Tibial nerve (tissue), 4 donors: ENCODE measurements around the gene ACVR1. TPM values are rescaled to one million over a fixed set of nuclear protein-coding genes. Genes with fewer than 3 reads are reported as not detected.
"Not testable (repeated sequence)": the region's sequence is repeated elsewhere in the genome, so short reads cannot be mapped to it uniquely, and the experiment has no call there.

Source experiments
- DNase-seq, 2 donors: peaks; one replicate each; pipeline ENCODE4 v3.0.0-alpha.2; 2019; ENCODE audit warnings: low spot score in 2 of 2
- H3K27ac ChIP-seq, 4 donors: fragments of 200-600 bp; sonication (generic) in 3 of 4; one replicate each; pipeline ENCODE4 v1.5.1; 2017 to 2019; ENCODE audit warnings: mild to moderate bottlenecking in 1 of 4
- H3K27me3 ChIP-seq, 2 donors: fragments of 200-600 bp; sonication (generic) in 1 of 2; one replicate each; pipeline versions ENCODE4 v1.5.1 to v1.6.0; 2017 to 2019
- H3K36me3 ChIP-seq, 3 donors: fragments of 200-600 bp; sonication (generic); one replicate each; pipeline ENCODE4 v1.5.1; 2018 to 2019
- H3K4me1 ChIP-seq, 4 donors: fragments of 200-600 bp; sonication (generic) in 3 of 4; one replicate each; pipeline ENCODE4 v1.5.1; 2017 to 2019
- H3K4me3 ChIP-seq, 4 donors: fragments of 200-600 bp; sonication (generic) in 3 of 4; one replicate each; pipeline ENCODE4 v1.5.1; 2017 to 2019; ENCODE audit warnings: mild to moderate bottlenecking in 1 of 4, moderate library complexity in 1 of 4
- H3K9me3 ChIP-seq, 4 donors: fragments of 200-600 bp; sonication (generic) in 3 of 4; one replicate each; pipeline ENCODE4 v1.5.1; 2017 to 2019
- EP300 ChIP-seq, 2 donors: sonication (generic); formaldehyde crosslinking; IDR thresholded peaks; one replicate each; pipeline ENCODE4 v1.6.1; 2017; ENCODE audit warnings: antibody characterized with exemption in 2 of 2, mild to moderate bottlenecking in 1 of 2
- POLR2A ChIP-seq, 2 donors: fragments of 450-650 bp; IDR thresholded peaks; one replicate each; pipeline ENCODE4 v1.6.1; 2017; ENCODE audit warnings: antibody characterized with exemption in 2 of 2, mild to moderate bottlenecking in 2 of 2, moderate library complexity in 2 of 2
- WGBS, 2 donors: methylation state at CpG; one replicate each; pipeline ENCODE4 v1.1.5; 2018; 5-methylcytosine and 5-hydroxymethylcytosine counted together
- total RNA-seq, 4 donors: library from RNA; depleted of rRNA; stranded (reverse); fragments of >200 nt; gene quantifications; one replicate each; pipeline ENCODE4 v1.1.0, GENCODE V29; 2016
- TF ChIP-seq, protein P1 (sequence below), 5 experiments: fragments of 200-600 bp in 3 of 5; fragments of 450-650 bp in 2 of 5; sonication (generic) in 3 of 5; IDR thresholded peaks; one replicate each; pipeline ENCODE4 v1.5.1; 2016 to 2019; ENCODE audit warnings: antibody characterized with exemption in 5 of 5, mild to moderate bottlenecking in 3 of 5, moderate library complexity in 2 of 5

The ACVR1 gene
- total RNA-seq, 4 donors from 2014 or later = 19.2 to 24.7 (median 22.8) TPM

DNA sequence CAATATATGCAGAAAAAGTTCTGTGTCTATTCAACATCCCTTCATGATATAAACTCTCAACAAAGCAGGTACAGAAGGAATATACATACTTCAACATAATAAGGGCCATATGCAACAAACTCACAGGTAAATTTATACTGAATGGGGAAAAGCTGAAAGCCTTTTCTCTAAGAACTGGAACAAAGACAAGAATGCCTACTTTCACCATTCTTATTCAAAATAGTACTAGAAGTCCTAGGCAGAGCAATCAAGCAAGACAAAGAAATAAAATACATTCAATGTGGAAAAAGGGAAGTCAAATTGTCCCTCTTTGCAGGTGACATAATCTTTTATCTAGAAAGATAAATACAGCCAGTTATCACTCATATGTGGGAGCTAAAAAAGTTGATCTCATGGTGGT, 116.3 kb downstream of the ACVR1 start:
- H3K27ac ChIP-seq = no peak overlapping the region

DNA sequence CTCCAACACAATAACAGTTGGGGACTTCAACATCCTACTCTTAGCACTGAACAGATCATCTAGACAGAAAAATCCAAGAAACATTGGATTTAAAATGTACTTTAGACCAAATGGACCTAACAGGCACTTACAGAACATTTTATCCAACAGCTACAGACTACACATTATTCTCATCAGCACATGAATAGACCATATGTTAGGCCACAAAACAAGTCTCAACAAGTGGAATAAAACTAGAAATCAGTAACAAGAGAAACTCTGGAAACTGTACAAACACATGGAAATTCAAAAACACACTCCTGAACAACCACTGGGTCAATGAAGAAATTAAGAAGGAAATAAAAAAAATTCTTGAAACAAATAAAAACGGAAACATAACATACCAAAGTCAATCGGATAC, 117.5 kb downstream of the ACVR1 start:
- H3K4me3 ChIP-seq = no peak overlapping the region
- H3K4me1 ChIP-seq = no peaks in the 10 kb centered on the region
- H3K27me3 ChIP-seq = no peaks in the 10 kb centered on the region
- peaks cover 0 to 56% (median 15%) of the 10 kb centered on the region in 4 donors for H3K9me3 ChIP-seq
- peaks cover 0 to 98% (median 0%) of the 10 kb centered on the region in 3 donors for H3K36me3 ChIP-seq
- TF ChIP-seq EP300 (IDR thresholded peaks at IDR 0.05) = no peak
- WGBS, 2 donors = 92 to 100% methylated on average over 2 of the region's 2 CpGs
- H3K27ac ChIP-seq = no peak overlapping the region
- DNase-seq = no peak

More for the DNA sequence above, 116.3 kb downstream of the ACVR1 start:
- Histone ChIP-seq H3K9me3 (peaks cover 0 to 53% (median 14%) of the 10 kb centered on the region in 4 donors), H3K4me1 (no peaks in the 10 kb centered on the region), H3K36me3 (peaks cover 0 to 99% (median 0%) of the 10 kb centered on the region in 3 donors), H3K4me3 (no peak overlapping the region), H3K27me3 (no peaks in the 10 kb centered on the region)
- TF ChIP-seq POLR2A (IDR thresholded peaks at IDR 0.05) (no peak), EP300 (IDR thresholded peaks at IDR 0.05) (no peak)
- TF ChIP-seq, protein P1, sequence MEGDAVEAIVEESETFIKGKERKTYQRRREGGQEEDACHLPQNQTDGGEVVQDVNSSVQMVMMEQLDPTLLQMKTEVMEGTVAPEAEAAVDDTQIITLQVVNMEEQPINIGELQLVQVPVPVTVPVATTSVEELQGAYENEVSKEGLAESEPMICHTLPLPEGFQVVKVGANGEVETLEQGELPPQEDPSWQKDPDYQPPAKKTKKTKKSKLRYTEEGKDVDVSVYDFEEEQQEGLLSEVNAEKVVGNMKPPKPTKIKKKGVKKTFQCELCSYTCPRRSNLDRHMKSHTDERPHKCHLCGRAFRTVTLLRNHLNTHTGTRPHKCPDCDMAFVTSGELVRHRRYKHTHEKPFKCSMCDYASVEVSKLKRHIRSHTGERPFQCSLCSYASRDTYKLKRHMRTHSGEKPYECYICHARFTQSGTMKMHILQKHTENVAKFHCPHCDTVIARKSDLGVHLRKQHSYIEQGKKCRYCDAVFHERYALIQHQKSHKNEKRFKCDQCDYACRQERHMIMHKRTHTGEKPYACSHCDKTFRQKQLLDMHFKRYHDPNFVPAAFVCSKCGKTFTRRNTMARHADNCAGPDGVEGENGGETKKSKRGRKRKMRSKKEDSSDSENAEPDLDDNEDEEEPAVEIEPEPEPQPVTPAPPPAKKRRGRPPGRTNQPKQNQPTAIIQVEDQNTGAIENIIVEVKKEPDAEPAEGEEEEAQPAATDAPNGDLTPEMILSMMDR (IDR thresholded peaks at IDR 0.05) = no peak
- no peak for DNase-seq

DNA sequence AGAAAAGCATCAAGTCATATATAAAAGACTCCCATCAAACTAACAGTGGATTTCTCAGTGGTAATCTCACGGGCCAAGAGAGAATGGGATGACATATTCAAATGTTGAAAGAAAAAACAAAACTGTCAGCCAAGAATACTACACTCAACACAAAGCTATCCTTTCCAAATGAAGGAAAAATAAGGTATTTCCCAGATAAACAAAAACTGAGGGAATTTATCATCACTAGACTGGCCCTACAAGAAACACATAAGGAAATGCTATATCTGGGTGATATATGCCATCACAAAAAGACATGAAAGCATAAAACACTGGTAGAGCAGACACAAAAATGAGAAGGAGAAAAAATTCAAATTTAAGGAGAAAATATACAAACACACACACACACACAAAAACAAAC, 118.6 kb downstream of the ACVR1 start:
- TF ChIP-seq, protein P1 (IDR thresholded peaks at IDR 0.05) = no peak
- TF ChIP-seq POLR2A (IDR thresholded peaks at IDR 0.05) = no peak
- no peak for TF ChIP-seq EP300 (IDR thresholded peaks at IDR 0.05)
- peaks cover 0 to 56% (median 15%) of the 10 kb centered on the region in 4 donors for H3K9me3 ChIP-seq
- no peak overlapping the region for H3K27ac ChIP-seq
- 91 to 98% methylated on average over 1 of the region's 1 CpG for WGBS, 2 donors
- H3K4me3 ChIP-seq = no peak overlapping the region
- H3K27me3 ChIP-seq = no peaks in the 10 kb centered on the region
- H3K4me1 ChIP-seq = no peaks in the 10 kb centered on the region
- peaks cover 0 to 98% (median 0%) of the 10 kb centered on the region in 3 donors for H3K36me3 ChIP-seq
- DNase-seq = no peak

DNA sequence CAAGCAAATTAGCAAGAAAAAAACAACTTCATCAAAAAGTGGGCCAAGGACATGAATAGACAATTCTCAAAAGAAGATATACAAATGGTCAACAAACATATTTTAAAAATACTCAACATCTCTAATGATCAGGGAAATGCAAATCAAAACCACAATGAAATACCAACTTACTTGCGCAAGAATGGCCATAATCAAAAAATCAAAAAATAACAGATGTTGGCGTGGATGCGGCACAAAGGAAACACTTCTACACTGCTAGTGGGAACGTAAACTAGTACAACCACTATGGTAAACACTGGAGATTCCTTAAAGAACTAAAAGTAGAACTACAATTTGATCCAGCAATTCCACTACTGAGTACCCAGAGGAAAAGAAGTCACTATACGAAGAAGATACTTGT, 119.7 kb downstream of the ACVR1 start:
- 96 to 97% methylated on average over 5 of the region's 5 CpGs for WGBS, 2 donors
- H3K4me3 ChIP-seq, DNase-seq, H3K4me1 ChIP-seq, H3K27ac ChIP-seq, H3K27me3 ChIP-seq: not testable (repeated sequence)
- Histone ChIP-seq H3K9me3 (peaks cover 0 to 56% (median 15%) of the 10 kb centered on the region in 4 donors), H3K36me3 (peaks cover 0 to 98% (median 0%) of the 10 kb centered on the region in 3 donors)

DNA sequence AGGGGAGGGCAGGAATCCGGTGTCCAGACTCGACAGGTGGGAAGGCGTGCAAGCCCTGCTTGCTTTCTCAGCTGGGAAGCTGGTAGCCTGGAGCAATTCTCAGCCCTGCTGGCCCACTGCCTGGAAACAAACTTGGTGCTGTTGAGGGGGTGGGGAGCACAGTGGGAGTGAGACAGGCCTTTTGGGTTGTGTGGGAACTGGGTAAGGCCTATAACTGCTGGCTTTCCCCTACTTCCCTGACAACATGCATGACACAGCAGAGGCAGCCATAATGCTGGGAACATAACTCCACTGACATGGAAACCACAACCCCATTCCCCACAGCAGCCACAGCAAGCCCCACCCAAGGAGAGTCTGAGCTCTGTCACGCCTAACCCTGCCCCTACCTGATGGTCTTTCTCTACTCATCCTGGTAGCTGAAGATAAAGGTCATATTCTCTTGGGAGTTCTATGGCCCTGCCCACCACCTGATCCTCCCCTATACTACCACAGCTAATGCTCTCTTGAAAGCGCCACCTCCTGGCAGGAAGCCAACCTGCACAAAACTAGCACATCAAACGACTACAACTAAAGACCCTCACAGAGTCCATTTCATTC, 124.6 kb downstream of the ACVR1 start:
- no peak for DNase-seq
- 72 to 84% methylated on average over 6 of the region's 6 CpGs for WGBS, 2 donors
- peaks cover 0 to 69% (median 0%) of the 10 kb centered on the region in 3 donors for H3K36me3 ChIP-seq
- TF ChIP-seq, protein P1 (IDR thresholded peaks at IDR 0.05) = no peak
- TF ChIP-seq POLR2A (IDR thresholded peaks at IDR 0.05) = no peak
- no peak for TF ChIP-seq EP300 (IDR thresholded peaks at IDR 0.05)
- no peak overlapping the region for H3K27ac ChIP-seq
- H3K27me3 ChIP-seq = no peaks in the 10 kb centered on the region
- peaks cover 0 to 20% (median 9%) of the 10 kb centered on the region in 4 donors for H3K9me3 ChIP-seq
- H3K4me3 ChIP-seq = no peak overlapping the region
- peaks cover 0 to 17% (median 5%) of the 10 kb centered on the region in 4 donors for H3K4me1 ChIP-seq

DNA sequence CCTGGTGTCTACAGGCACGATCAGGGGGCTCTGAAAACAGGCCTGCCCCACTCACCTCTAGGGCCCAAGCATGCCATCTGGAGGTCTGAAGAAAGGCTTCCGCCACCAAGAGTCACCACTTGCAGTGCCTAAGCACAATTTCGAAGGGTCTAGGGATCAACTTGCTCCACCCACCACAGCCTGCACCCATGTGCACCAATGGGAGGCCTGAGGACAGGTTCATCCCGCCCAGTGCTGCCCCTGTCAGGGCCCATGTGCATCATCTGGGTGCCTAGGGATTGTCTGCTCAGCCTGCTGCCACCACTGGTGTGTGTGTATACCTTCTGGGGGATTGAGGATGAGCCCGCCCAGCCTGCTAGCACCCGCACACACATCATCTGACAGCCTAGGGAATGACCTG, 126.4 kb downstream of the ACVR1 start:
- Histone ChIP-seq H3K27me3 (no peaks in the 10 kb centered on the region), H3K4me1 (peaks cover 0 to 26% (median 5%) of the 10 kb centered on the region in 4 donors), H3K4me3 (no peak overlapping the region), H3K27ac (no peak overlapping the region), H3K9me3 (peaks cover 0 to under 1% (median under 1%) of the 10 kb centered on the region in 4 donors), H3K36me3 (peaks cover 0 to 51% (median 0%) of the 10 kb centered on the region in 3 donors)
- DNase-seq = no peak
- WGBS, 2 donors = 95 to 96% methylated on average over 4 to 5 of the region's 6 CpGs
- TF ChIP-seq, protein P1 (IDR thresholded peaks at IDR 0.05) = no peak
- no peak for TF ChIP-seq EP300 (IDR thresholded peaks at IDR 0.05)
- TF ChIP-seq POLR2A (IDR thresholded peaks at IDR 0.05) = no peak
